ENCODE data around the gene EFNA5. TPM values are rescaled to one million over a fixed set of nuclear protein-coding genes. Genes with fewer than 3 reads are reported as not detected.

Gene EFNA5
- total and polyA plus RNA-seq, 10 of the 15 experiments (the other 5 are each of a cell fraction or from before 2014, with no cell fraction given), result 0.19 to 12.6 (median 3.9) TPM

DNA sequence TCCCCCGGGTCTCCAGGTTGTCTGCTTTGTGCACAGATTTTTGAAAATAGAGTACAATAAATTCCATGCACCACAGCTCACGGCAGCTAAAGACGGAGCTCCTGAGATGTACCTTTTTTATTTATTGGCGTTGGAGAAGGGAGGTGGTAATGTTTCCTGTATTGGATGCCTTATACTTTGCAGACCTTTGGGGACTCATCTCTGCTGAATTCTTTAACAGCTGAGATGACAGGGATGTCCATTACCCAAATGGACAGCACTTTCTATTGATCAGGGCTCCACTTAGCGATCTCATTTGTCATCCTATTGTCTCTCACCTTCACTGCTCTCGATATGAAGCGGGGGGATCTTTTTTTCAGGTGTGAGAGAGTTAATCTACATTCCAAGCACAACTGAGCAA lies 137.8 kb downstream of the EFNA5 start:
- ChIA-PET POLR2A (no interaction called here), RAD21 (ENCODE audit: unreplicated experiment) (no interaction called here), CTCF (interaction anchor here (0.9 to 2.2 kb wide), 2 partner anchors 39 to 141 kb away, joined by 3 to 5 read pairs; no protein-coding TSS in a partner anchor), SMC1A (ENCODE audit: uncharacterized antibody, unreplicated experiment) (interaction anchor here (0.6 to 4.9 kb wide), 4 partner anchors 10 to 35 kb away, joined by 3 to 18 read pairs (median 4); no protein-coding TSS in a partner anchor)
- TF ChIP-seq FOXK2 (IDR thresholded peaks at IDR 0.05), result no peak
- TF ChIP-seq, protein P1, sequence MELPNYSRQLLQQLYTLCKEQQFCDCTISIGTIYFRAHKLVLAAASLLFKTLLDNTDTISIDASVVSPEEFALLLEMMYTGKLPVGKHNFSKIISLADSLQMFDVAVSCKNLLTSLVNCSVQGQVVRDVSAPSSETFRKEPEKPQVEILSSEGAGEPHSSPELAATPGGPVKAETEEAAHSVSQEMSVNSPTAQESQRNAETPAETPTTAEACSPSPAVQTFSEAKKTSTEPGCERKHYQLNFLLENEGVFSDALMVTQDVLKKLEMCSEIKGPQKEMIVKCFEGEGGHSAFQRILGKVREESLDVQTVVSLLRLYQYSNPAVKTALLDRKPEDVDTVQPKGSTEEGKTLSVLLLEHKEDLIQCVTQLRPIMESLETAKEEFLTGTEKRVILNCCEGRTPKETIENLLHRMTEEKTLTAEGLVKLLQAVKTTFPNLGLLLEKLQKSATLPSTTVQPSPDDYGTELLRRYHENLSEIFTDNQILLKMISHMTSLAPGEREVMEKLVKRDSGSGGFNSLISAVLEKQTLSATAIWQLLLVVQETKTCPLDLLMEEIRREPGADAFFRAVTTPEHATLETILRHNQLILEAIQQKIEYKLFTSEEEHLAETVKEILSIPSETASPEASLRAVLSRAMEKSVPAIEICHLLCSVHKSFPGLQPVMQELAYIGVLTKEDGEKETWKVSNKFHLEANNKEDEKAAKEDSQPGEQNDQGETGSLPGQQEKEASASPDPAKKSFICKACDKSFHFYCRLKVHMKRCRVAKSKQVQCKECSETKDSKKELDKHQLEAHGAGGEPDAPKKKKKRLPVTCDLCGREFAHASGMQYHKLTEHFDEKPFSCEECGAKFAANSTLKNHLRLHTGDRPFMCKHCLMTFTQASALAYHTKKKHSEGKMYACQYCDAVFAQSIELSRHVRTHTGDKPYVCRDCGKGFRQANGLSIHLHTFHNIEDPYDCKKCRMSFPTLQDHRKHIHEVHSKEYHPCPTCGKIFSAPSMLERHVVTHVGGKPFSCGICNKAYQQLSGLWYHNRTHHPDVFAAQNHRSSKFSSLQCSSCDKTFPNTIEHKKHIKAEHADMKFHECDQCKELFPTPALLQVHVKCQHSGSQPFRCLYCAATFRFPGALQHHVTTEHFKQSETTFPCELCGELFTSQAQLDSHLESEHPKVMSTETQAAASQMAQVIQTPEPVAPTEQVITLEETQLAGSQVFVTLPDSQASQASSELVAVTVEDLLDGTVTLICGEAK (IDR thresholded peaks at IDR 0.05; ENCODE audit: borderline replicate concordance), result no peak
- TF ChIP-seq, protein P2, sequence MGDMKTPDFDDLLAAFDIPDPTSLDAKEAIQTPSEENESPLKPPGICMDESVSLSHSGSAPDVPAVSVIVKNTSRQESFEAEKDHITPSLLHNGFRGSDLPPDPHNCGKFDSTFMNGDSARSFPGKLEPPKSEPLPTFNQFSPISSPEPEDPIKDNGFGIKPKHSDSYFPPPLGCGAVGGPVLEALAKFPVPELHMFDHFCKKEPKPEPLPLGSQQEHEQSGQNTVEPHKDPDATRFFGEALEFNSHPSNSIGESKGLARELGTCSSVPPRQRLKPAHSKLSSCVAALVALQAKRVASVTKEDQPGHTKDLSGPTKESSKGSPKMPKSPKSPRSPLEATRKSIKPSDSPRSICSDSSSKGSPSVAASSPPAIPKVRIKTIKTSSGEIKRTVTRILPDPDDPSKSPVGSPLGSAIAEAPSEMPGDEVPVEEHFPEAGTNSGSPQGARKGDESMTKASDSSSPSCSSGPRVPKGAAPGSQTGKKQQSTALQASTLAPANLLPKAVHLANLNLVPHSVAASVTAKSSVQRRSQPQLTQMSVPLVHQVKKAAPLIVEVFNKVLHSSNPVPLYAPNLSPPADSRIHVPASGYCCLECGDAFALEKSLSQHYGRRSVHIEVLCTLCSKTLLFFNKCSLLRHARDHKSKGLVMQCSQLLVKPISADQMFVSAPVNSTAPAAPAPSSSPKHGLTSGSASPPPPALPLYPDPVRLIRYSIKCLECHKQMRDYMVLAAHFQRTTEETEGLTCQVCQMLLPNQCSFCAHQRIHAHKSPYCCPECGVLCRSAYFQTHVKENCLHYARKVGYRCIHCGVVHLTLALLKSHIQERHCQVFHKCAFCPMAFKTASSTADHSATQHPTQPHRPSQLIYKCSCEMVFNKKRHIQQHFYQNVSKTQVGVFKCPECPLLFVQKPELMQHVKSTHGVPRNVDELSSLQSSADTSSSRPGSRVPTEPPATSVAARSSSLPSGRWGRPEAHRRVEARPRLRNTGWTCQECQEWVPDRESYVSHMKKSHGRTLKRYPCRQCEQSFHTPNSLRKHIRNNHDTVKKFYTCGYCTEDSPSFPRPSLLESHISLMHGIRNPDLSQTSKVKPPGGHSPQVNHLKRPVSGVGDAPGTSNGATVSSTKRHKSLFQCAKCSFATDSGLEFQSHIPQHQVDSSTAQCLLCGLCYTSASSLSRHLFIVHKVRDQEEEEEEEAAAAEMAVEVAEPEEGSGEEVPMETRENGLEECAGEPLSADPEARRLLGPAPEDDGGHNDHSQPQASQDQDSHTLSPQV (IDR thresholded peaks at IDR 0.05), result no peak
- no peak for TF ChIP-seq MEF2A (IDR thresholded peaks at IDR 0.05; ENCODE audit: insufficient read depth, low read depth, low read length)
- TF ChIP-seq ZNF384 (IDR thresholded peaks at IDR 0.05; ENCODE audit: borderline replicate concordance, low read depth, low read length), result no peak
- TF ChIP-seq, protein P3, sequence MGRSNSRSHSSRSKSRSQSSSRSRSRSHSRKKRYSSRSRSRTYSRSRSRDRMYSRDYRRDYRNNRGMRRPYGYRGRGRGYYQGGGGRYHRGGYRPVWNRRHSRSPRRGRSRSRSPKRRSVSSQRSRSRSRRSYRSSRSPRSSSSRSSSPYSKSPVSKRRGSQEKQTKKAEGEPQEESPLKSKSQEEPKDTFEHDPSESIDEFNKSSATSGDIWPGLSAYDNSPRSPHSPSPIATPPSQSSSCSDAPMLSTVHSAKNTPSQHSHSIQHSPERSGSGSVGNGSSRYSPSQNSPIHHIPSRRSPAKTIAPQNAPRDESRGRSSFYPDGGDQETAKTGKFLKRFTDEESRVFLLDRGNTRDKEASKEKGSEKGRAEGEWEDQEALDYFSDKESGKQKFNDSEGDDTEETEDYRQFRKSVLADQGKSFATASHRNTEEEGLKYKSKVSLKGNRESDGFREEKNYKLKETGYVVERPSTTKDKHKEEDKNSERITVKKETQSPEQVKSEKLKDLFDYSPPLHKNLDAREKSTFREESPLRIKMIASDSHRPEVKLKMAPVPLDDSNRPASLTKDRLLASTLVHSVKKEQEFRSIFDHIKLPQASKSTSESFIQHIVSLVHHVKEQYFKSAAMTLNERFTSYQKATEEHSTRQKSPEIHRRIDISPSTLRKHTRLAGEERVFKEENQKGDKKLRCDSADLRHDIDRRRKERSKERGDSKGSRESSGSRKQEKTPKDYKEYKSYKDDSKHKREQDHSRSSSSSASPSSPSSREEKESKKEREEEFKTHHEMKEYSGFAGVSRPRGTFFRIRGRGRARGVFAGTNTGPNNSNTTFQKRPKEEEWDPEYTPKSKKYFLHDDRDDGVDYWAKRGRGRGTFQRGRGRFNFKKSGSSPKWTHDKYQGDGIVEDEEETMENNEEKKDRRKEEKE (IDR thresholded peaks at IDR 0.05), result no peak
- no peak for TF ChIP-seq RUNX3 (IDR thresholded peaks at IDR 0.05; ENCODE audit: low read length)
- no peak for TF ChIP-seq SUPT20H (IDR thresholded peaks at IDR 0.05; ENCODE audit: borderline replicate concordance, control insufficient read depth, low read depth, low read length)
- TF ChIP-seq NFIC (IDR thresholded peaks at IDR 0.05; ENCODE audit: low read depth, low read length), result no peak
- TF ChIP-seq HDAC2 (IDR thresholded peaks at IDR 0.05), result no peak
- TF ChIP-seq CHD2 (IDR thresholded peaks at IDR 0.05; ENCODE audit: borderline replicate concordance, low read depth, low read length), result no peak
- TF ChIP-seq RELA (IDR thresholded peaks at IDR 0.05; ENCODE audit: borderline replicate concordance, partially characterized antibody), result no peak
- BruUV-seq (replicated peaks), result no TSS peak
- Histone ChIP-seq H3K9me3 (replicated peaks; ENCODE audit: control insufficient read depth, insufficient read depth, low read length) (no peaks in the 10 kb centered on the region), H3K4me1 (ENCODE audit: control insufficient read depth, insufficient read depth, low read length) (no peaks in the 10 kb centered on the region), H3K36me3 (ENCODE audit: control insufficient read depth in 2 of 2, insufficient read depth in 2 of 2, low read length in 1 of 2) (no peaks in the 10 kb centered on the region), H3K79me2 (ENCODE audit: control insufficient read depth, insufficient read depth, low read length) (peaks cover 4% of the 10 kb centered on the region), H4K20me1 (ENCODE audit: control insufficient read depth, insufficient read depth) (no peaks in the 10 kb centered on the region), H3K9ac (ENCODE audit: control insufficient read depth, insufficient read depth, low read length) (no peak overlapping the region), H3K27ac (ENCODE audit: control insufficient read depth, insufficient read depth) (no peak overlapping the region), H3K27me3 (replicated peaks in 1 of 2; ENCODE audit: control insufficient read depth in 2 of 2, insufficient read depth in 2 of 2, low read length in 1 of 2) (no peaks in the 10 kb centered on the region), H3K4me3 (no peak overlapping the region), H3K4me2 (ENCODE audit: control insufficient read depth, insufficient read depth) (no peak overlapping the region), H2AFZ (ENCODE audit: control insufficient read depth, low read depth, low read length) (no peak overlapping the region)
- in situ Hi-C loops (cut with MboI), result no loop called here
- 77% methylated on average over 7 of the region's 7 CpGs for WGBS (ENCODE audit: insufficient coverage, insufficient replicate concordance, low lambda C conversion rate, missing lambda C conversion rate)
- intact Hi-C loops (cut with micrococcal nuclease; ENCODE audit: unreplicated experiment), result no loop called here
- FAIRE-seq (no peak), ATAC-seq (no peak), DNase-seq (ENCODE audit: low read depth, low spot score) (no peak)
